Measurements from ENCODE around the gene ARFGEF3.
A peak's percentile ranks its signal among the peaks of the same experiment; 100 is the strongest.
"Not testable (repeated sequence)": the region's sequence is repeated elsewhere in the genome, so short reads cannot be mapped to it uniquely, and the experiment has no call there.

Gene ARFGEF3, protein sequence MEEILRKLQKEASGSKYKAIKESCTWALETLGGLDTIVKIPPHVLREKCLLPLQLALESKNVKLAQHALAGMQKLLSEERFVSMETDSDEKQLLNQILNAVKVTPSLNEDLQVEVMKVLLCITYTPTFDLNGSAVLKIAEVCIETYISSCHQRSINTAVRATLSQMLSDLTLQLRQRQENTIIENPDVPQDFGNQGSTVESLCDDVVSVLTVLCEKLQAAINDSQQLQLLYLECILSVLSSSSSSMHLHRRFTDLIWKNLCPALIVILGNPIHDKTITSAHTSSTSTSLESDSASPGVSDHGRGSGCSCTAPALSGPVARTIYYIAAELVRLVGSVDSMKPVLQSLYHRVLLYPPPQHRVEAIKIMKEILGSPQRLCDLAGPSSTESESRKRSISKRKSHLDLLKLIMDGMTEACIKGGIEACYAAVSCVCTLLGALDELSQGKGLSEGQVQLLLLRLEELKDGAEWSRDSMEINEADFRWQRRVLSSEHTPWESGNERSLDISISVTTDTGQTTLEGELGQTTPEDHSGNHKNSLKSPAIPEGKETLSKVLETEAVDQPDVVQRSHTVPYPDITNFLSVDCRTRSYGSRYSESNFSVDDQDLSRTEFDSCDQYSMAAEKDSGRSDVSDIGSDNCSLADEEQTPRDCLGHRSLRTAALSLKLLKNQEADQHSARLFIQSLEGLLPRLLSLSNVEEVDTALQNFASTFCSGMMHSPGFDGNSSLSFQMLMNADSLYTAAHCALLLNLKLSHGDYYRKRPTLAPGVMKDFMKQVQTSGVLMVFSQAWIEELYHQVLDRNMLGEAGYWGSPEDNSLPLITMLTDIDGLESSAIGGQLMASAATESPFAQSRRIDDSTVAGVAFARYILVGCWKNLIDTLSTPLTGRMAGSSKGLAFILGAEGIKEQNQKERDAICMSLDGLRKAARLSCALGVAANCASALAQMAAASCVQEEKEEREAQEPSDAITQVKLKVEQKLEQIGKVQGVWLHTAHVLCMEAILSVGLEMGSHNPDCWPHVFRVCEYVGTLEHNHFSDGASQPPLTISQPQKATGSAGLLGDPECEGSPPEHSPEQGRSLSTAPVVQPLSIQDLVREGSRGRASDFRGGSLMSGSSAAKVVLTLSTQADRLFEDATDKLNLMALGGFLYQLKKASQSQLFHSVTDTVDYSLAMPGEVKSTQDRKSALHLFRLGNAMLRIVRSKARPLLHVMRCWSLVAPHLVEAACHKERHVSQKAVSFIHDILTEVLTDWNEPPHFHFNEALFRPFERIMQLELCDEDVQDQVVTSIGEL (N-terminal part only)

DNA sequence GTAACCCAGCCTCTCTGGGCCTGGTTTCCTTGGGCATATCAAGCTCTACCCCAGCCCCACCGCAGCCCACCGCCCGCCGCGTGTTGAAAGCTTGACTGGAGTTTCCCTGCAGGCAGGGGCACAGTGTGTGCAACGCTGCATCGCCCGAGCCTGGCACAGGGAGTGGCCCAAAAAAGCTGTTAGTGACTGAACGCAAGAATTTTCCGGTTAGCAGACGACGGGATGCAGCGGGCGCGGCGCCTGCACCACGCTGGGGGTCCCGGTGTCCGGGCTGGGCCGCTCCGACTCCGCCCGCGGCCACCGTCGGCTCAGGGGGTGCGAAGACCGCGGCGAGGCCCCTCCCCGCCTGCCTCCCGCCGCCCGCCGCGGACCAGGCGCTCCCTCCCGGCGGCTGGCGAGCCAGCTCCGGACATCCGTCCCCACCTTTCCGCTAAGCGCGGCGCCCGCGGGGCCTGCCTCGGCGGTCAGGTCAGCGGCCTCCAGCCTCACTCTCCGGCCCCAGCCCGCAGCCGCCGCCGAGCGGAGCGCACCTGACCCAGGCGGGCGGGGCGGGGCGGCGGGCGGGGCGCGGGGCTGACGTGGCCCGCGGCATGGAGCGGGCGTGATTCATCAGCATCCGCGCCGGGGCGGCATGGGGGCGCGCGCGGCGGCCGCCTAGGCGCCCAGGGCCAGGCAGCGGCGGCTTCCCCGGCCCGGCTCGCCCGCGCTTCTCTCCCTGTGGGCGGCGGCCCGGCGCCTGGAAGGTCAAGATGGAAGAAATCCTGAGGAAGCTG, at the start of gene ARFGEF3:
Gene ARFGEF3, plus strand, starts transcription at position 602 of the 773 bp plus-strand sequence. Its CDS starts 148 bp downstream, at position 750.
- Histone ChIP-seq H2AFZ (ENCODE audit: low read length, unreplicated experiment) (peak within 1 kb of the TSS; percentile 83), H3K36me3 (ENCODE audit: insufficient read depth, low read length) (no peaks in the 10 kb centered on the region), H3K27me3 (ENCODE audit: insufficient read depth, low read length) (peaks cover 83% of the 10 kb centered on the region), H3K4me1 (ENCODE audit: control insufficient read depth, insufficient read depth, low read length, unreplicated experiment) (no peaks in the 10 kb centered on the region), H3K27ac (ENCODE audit: low read depth, low read length) (no peak within 1 kb of the TSS), H3K4me3 (ENCODE audit: low read depth, low read length) (peak within 1 kb of the TSS; percentile 88), H3K79me2 (ENCODE audit: control insufficient read depth, insufficient read depth, low read length, unreplicated experiment) (no peaks in the 10 kb centered on the region)

DNA sequence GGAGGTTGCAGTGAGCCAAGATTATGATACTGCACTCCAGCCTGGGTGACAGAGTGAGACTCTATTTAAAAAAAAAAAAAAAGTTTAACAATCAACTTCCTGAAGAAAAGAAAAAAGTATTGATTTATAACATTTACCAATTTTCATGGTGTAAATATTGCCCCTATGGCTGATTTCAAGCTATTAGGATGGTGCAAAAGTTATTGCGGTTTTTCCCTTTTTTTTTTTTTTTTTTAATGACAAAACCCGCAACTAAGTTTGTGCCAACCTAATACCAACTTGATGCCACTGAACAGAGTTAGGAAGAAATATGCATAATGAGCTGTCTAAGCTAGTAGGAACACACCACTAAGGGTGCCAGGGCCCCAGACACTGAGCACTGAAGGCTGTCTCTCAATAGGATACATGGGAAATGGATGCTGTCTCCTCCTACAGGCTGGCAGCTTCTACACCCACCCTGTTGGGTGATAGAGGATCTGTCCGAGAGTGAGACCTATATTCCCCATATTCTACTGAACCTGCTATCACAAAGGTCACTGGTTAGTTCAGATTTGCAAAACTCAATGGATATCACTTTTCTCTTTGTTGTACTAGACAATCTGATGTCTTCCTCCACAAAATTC, 48.0 kb upstream of the ARFGEF3 start:
- Histone ChIP-seq H3K4me1 (ENCODE audit: control insufficient read depth, insufficient read depth, low read length, unreplicated experiment) (no peaks in the 10 kb centered on the region), H3K27me3 (ENCODE audit: insufficient read depth, low read length) (0 out of 2 replicates have a peak, but pooled peaks cover 6% of the 10 kb centered on the region), H3K4me3 (ENCODE audit: low read depth, low read length) (no peak overlapping the region), H3K27ac (ENCODE audit: low read depth, low read length) (no peak overlapping the region), H3K36me3 (ENCODE audit: insufficient read depth, low read length) (no peaks in the 10 kb centered on the region), H2AFZ (ENCODE audit: low read length, unreplicated experiment) (no peak overlapping the region), H3K79me2 (ENCODE audit: control insufficient read depth, insufficient read depth, low read length, unreplicated experiment) (no peaks in the 10 kb centered on the region)

DNA sequence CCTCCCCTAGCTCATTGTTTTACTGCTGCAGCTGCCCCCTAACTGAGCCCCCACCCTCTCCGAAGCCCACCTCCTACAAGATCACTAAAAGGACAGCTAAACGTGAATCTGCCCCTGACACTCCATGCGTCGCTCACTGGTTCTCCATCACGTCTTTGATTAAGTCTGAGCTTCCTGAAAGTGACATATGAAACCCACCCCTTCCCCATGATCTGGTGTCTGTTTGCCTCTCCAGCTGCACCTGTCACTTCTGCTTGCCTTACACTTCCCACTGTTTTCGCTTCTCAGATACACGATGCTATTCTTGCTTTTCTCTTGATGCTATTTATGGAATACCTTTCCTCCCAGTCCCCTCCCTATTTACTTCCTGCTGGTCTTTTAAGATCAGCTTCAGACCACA, 46.5 kb upstream of the ARFGEF3 start:
- Histone ChIP-seq H3K27me3 (ENCODE audit: insufficient read depth, low read length) (peaks cover 6% of the 10 kb centered on the region; the same call in 1 of the 2 replicates), H3K27ac (ENCODE audit: low read depth, low read length) (no peak overlapping the region)

DNA sequence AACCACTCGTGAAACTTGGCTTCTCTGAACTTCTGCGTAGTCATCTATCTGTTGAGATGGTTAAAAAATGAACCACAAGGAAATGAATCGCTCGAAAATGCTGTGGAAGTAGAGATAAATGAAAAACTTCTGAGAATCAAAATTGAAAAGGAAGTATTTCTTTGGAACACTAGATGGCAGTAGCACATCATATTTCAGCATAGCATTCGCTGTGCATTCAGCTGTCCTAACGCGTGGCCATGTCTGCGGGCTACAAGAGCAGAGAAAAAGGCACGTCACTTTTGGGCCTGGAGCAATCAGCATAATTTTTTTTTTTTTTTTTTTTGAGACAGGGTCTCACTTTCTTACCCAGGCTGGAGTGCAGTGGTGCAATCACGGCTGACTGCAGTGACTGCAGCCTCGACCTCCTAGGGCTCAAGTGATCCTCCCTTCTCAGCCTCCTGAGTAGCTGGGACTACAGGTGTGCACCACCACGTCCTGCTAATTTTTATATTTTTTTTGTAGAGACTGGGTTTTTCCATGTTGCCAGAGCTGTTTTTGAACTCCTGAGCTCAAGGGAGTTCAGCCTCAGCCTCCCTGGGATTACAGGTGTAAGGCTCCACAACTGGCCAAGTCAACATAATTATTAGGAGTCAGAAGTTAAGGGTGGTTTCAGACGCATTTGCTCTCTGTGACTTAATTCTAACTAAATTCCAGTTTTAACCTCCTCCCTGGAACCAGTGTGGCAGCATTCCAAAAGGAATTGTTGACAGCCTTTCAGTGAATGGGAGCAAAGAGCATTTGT, 45.7 kb upstream of the ARFGEF3 start:
- Histone ChIP-seq H3K4me1 (ENCODE audit: control insufficient read depth, insufficient read depth, low read length, unreplicated experiment) (no peaks in the 10 kb centered on the region), H3K27me3 (ENCODE audit: insufficient read depth, low read length) (peaks cover 12% of the 10 kb centered on the region; the same call in 1 of the 2 replicates), H3K36me3 (ENCODE audit: insufficient read depth, low read length) (no peaks in the 10 kb centered on the region), H3K79me2 (ENCODE audit: control insufficient read depth, insufficient read depth, low read length, unreplicated experiment) (no peaks in the 10 kb centered on the region), H3K27ac (ENCODE audit: low read depth, low read length) (no peak overlapping the region), H3K4me3 (ENCODE audit: low read depth, low read length) (no peak overlapping the region), H2AFZ (ENCODE audit: low read length, unreplicated experiment) (no peak overlapping the region)

More for the DNA sequence above, 46.5 kb upstream of the ARFGEF3 start:
- H2AFZ ChIP-seq (ENCODE audit: low read length, unreplicated experiment), result no peak overlapping the region
- no peaks in the 10 kb centered on the region for H3K36me3 ChIP-seq (ENCODE audit: insufficient read depth, low read length)
- no peaks in the 10 kb centered on the region for H3K79me2 ChIP-seq (ENCODE audit: control insufficient read depth, insufficient read depth, low read length, unreplicated experiment)
- no peak overlapping the region for H3K4me3 ChIP-seq (ENCODE audit: low read depth, low read length)
- H3K4me1 ChIP-seq (ENCODE audit: control insufficient read depth, insufficient read depth, low read length, unreplicated experiment), result no peaks in the 10 kb centered on the region

DNA sequence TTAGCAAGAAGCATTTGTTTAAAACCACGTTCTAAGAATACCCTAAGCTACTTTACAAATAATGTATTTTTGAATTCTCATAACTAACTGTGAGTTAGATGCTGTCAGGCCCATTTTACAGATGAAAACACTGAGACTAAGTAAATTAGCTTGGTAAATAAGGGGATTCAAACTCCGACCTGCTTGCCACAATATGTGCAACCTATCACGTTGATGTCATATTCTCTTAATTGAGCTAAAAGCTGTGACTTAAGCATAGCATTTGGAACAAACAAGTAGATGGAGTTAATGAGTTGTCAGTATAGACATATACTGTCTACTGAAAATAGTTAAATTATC, 45.1 kb upstream of the ARFGEF3 start:
- Histone ChIP-seq H3K27ac (ENCODE audit: low read depth, low read length) (no peak overlapping the region), H3K4me3 (ENCODE audit: low read depth, low read length) (no peak overlapping the region), H3K36me3 (ENCODE audit: insufficient read depth, low read length) (no peaks in the 10 kb centered on the region), H3K4me1 (ENCODE audit: control insufficient read depth, insufficient read depth, low read length, unreplicated experiment) (no peaks in the 10 kb centered on the region), H3K79me2 (ENCODE audit: control insufficient read depth, insufficient read depth, low read length, unreplicated experiment) (no peaks in the 10 kb centered on the region), H3K27me3 (ENCODE audit: insufficient read depth, low read length) (peaks cover 17% of the 10 kb centered on the region; the same call in 1 of the 2 replicates), H2AFZ (ENCODE audit: low read length, unreplicated experiment) (no peak overlapping the region)

DNA sequence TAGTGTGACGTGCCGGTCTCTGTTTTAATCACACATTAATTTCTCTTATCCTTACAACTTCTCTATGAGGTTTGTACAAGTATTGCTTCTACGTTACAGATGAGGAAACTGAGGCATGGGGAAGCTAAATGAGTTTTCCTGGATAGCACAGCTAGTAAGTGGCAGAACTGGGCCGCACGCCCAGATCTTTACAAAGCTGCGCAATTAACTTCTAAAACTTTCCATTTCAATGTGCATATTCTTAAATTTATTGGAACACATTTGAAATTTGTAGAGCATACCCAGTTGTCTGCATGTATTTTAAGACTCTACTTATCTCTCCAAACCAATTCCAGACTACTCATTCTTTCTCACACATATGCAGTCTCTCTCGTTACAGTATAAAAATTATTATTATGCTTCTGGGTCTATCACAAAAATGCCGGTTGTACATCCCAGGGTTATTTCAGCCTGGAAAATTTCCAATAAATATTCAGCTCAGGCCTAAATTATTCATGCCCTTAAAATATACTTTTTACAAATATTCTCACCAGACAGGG, 44.3 kb upstream of the ARFGEF3 start:
- Histone ChIP-seq H3K27ac (ENCODE audit: low read depth, low read length) (no peak overlapping the region), H3K36me3 (ENCODE audit: insufficient read depth, low read length) (no peaks in the 10 kb centered on the region), H3K4me3 (ENCODE audit: low read depth, low read length) (no peak overlapping the region), H3K4me1 (ENCODE audit: control insufficient read depth, insufficient read depth, low read length, unreplicated experiment) (no peaks in the 10 kb centered on the region), H3K79me2 (ENCODE audit: control insufficient read depth, insufficient read depth, low read length, unreplicated experiment) (no peaks in the 10 kb centered on the region), H2AFZ (ENCODE audit: low read length, unreplicated experiment) (no peak overlapping the region), H3K27me3 (ENCODE audit: insufficient read depth, low read length) (peaks cover 24% of the 10 kb centered on the region; the same call in 1 of the 2 replicates)

DNA sequence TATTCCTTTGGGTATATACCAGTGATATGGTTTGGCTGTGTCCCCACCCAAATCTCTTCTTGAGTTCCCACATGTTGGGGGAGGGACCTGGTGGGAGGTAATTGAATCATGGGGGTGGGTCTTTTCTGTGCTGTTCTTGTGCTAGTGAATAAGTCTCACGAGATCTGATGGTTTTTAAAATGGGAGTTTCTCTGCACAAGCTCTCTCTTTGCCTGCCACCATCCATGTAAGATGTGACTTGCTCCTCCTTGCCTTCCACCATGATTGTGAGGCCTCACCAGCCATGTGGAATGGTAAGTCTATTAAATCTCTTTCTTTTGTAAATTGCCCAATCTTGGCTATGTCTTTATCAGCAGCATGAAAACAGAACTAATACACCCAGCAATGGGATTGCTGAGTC, 42.5 kb upstream of the ARFGEF3 start:
- not testable (repeated sequence) for H3K4me1 ChIP-seq (ENCODE audit: control insufficient read depth, insufficient read depth, low read length, unreplicated experiment); H3K27ac ChIP-seq (ENCODE audit: low read depth, low read length); H2AFZ ChIP-seq (ENCODE audit: low read length, unreplicated experiment); H3K36me3 ChIP-seq (ENCODE audit: insufficient read depth, low read length); H3K79me2 ChIP-seq (ENCODE audit: control insufficient read depth, insufficient read depth, low read length, unreplicated experiment); H3K4me3 ChIP-seq (ENCODE audit: low read depth, low read length)
- peaks cover 32% of the 10 kb centered on the region; the same call in 1 of the 2 replicates for H3K27me3 ChIP-seq (ENCODE audit: insufficient read depth, low read length)

DNA sequence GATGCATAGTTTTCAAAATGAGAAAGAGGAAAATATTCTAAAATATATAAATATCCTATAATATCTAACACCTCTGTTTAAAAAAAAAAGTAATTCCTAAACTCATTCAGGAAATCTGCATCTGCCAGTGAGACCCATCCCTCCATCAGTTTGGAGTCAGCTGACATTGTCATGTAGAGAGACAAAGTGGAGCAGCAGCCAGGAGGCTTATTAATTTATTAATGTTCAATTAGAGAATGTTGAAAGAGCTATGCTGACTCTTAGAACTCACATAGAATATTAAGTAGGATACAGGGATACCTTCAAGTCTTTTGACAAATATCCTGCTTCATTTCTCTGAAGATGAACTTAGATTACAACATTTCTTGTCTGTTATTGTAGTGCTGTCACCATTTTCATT, 41.8 kb upstream of the ARFGEF3 start:
- H3K36me3 ChIP-seq (ENCODE audit: insufficient read depth, low read length), result no peaks in the 10 kb centered on the region
- no peak overlapping the region for H3K4me3 ChIP-seq (ENCODE audit: low read depth, low read length)
- H3K27ac ChIP-seq (ENCODE audit: low read depth, low read length), result no peak overlapping the region
- H3K79me2 ChIP-seq (ENCODE audit: control insufficient read depth, insufficient read depth, low read length, unreplicated experiment), result no peaks in the 10 kb centered on the region
- no peak overlapping the region for H2AFZ ChIP-seq (ENCODE audit: low read length, unreplicated experiment)
- peaks cover 28% of the 10 kb centered on the region; the same call in 1 of the 2 replicates for H3K27me3 ChIP-seq (ENCODE audit: insufficient read depth, low read length)
- H3K4me1 ChIP-seq (ENCODE audit: control insufficient read depth, insufficient read depth, low read length, unreplicated experiment), result no peaks in the 10 kb centered on the region

DNA sequence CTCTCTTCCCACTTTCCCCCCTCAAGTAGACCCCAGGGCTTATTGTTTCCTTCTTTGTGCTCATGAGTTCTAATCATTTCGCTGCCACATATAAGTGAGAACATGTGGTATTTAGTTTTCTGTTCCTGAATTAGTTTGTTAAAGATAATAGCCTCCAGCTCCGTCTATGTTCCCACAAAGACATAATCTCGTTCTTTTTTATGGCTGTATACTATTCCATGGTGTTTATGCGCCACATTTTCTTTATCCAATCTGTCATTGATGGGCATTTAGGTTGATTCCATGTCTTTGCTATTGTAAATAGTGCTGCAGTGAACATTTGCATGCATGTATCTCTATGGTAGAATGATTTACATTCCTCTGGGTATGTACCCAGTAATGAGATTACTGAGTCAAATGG, 37.6 kb upstream of the ARFGEF3 start:
- peaks cover 41% of the 10 kb centered on the region; the same call in 1 of the 2 replicates for H3K27me3 ChIP-seq (ENCODE audit: insufficient read depth, low read length)
- H3K4me1 ChIP-seq (ENCODE audit: control insufficient read depth, insufficient read depth, low read length, unreplicated experiment), result no peaks in the 10 kb centered on the region
- no peaks in the 10 kb centered on the region for H3K36me3 ChIP-seq (ENCODE audit: insufficient read depth, low read length)
- H2AFZ ChIP-seq (ENCODE audit: low read length, unreplicated experiment), result no peak overlapping the region
- H3K79me2 ChIP-seq (ENCODE audit: control insufficient read depth, insufficient read depth, low read length, unreplicated experiment), result no peaks in the 10 kb centered on the region
- no peak overlapping the region for H3K27ac ChIP-seq (ENCODE audit: low read depth, low read length)
- no peak overlapping the region for H3K4me3 ChIP-seq (ENCODE audit: low read depth, low read length)
